Neural progenitor cell (in vitro differentiated cells): ENCODE results near the gene LCAT. TPM values are rescaled to one million over a fixed set of nuclear protein-coding genes. Genes with fewer than 3 reads are reported as not detected.

Experiments
- DNase-seq: peaks from one replicate; pipeline ENCODE4 v3.0.0-alpha.2; 2016; ENCODE audit warnings: low spot score
- H2AFZ ChIP-seq: fragments of 200-600 bp; sonication (generic); replicated peaks from 2 replicates; pipeline ENCODE4 v1.6.1; 2016; ENCODE audit warnings: antibody characterized with exemption
- H3F3A ChIP-seq: fragments of 200-600 bp; sonication (generic); 2 replicates; pipeline ENCODE4 v1.6.1; 2016; ENCODE audit warnings: antibody characterized with exemption, low read depth
- H3K27ac ChIP-seq: fragments of 200-600 bp; sonication (generic); 2 replicates; pipeline ENCODE4 v1.5.1; 2016; ENCODE audit warnings: mild to moderate bottlenecking
- H3K27me3 ChIP-seq: fragments of 200-600 bp; sonication (generic); 2 replicates; pipeline ENCODE4 v1.6.1; 2016; ENCODE audit warnings: mild to moderate bottlenecking, moderate library complexity
- H3K36me3 ChIP-seq: fragments of 200-600 bp; sonication (generic); 2 replicates; pipeline ENCODE4 v1.5.1; 2016
- H3K4me1 ChIP-seq: fragments of 200-600 bp; sonication (generic); 2 replicates; pipeline ENCODE4 v1.6.1; 2016; ENCODE audit warnings: mixed run types
- H3K4me2 ChIP-seq: fragments of 200-600 bp; sonication (generic); 2 replicates; pipeline ENCODE4 v1.6.1; 2016
- H3K4me3 ChIP-seq: fragments of 200-600 bp; sonication (generic); 2 replicates; pipeline ENCODE4 v1.5.1; 2016
- H3K79me2 ChIP-seq: fragments of 200-600 bp; sonication (generic); 2 replicates; pipeline ENCODE4 v1.6.1; 2016; ENCODE audit warnings: low read depth
- H3K9ac ChIP-seq: fragments of 200-600 bp; sonication (generic); 2 replicates; pipeline ENCODE4 v1.6.1; 2016
- H3K9me3 ChIP-seq: fragments of 200-600 bp; sonication (generic); 2 replicates; pipeline ENCODE4 v1.5.1; 2016; ENCODE audit warnings: low read depth
- H4K20me1 ChIP-seq: fragments of 200-600 bp; sonication (generic); 2 replicates; pipeline ENCODE4 v1.6.1; 2016; ENCODE audit warnings: low read depth
- H3K27ac Mint-ChIP-seq: 3 replicates; pipeline ENCODE4 v1.8.0; 2021; ENCODE audit warnings: mixed read lengths
- H3K27me3 Mint-ChIP-seq: 2 replicates; pipeline ENCODE4 v1.8.0; 2022; ENCODE audit warnings: low read depth, mild to moderate bottlenecking, inconsistent platforms, moderate library complexity, mixed read lengths; ENCODE audit not compliant: insufficient read depth
- H3K36me3 Mint-ChIP-seq: 3 replicates; pipeline ENCODE4 v1.8.0; 2021; ENCODE audit warnings: mixed read lengths
- H3K4me1 Mint-ChIP-seq: 3 replicates; pipeline ENCODE4 v1.8.0; 2021; ENCODE audit warnings: mixed read lengths
- H3K4me3 Mint-ChIP-seq: 3 replicates; pipeline ENCODE4 v1.8.0; 2021; ENCODE audit warnings: mild to moderate bottlenecking, moderate library complexity, mixed read lengths
- H3K9me3 Mint-ChIP-seq: 3 replicates; pipeline ENCODE4 v1.8.0; 2020; ENCODE audit warnings: mixed read lengths
- EZH2 ChIP-seq: fragments of 200-600 bp; sonication (generic); IDR thresholded peaks from 2 replicates; pipeline ENCODE4 v1.6.1; 2017; ENCODE audit warnings: antibody characterized with exemption, mild to moderate bottlenecking, moderate library complexity
- EZH2phosphoT487 ChIP-seq: fragments of 200-600 bp; sonication (generic); IDR thresholded peaks from 2 replicates; pipeline ENCODE4 v1.6.1; 2017; ENCODE audit warnings: antibody characterized with exemption
- total RNA-seq: library from RNA; depleted of rRNA; stranded (reverse); fragments of >200 nt; gene quantifications from 2 replicates; pipeline ENCODE4 v1.2.3, GENCODE V29; 2015; ENCODE audit warnings: low replicate concordance
- TF ChIP-seq, protein P1 (sequence below): fragments of 200-600 bp; sonication (generic); IDR thresholded peaks from 2 replicates; pipeline ENCODE4 v1.5.1; 2017; ENCODE audit warnings: antibody characterized with exemption, mild to moderate bottlenecking

Gene LCAT
- total RNA-seq, 1 donor from 2014 or later = 1.5 TPM

DNA sequence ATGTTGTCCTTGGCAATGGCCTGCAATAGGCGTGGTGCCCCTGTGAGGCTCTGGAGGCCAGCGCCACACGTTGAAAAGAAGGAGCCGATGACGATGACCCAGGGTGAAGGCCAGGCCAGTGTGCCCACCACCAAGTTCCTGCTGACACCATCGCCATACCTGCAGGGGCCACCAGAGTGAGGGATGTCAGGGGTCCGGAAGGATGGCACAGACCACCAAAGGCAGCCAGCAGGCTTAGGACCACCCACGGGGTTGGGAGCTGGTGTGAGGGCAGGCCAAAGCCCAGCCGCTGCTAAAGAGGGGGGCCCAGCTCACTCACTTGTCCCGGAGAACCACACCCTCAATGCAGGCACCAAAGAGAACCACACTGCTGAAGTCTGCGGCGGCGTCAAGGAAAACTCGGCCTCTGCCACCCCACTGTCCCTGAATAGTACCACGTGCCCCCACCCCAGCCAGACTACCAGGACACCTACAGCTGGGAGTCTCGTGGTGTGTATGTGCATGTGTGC, 6.5 kb upstream of the LCAT start:
- peaks cover 6% of the 10 kb centered on the region for H3K27me3 Mint-ChIP-seq
- Histone ChIP-seq H3K4me2 (no peak overlapping the region), H4K20me1 (no peaks in the 10 kb centered on the region), H2AFZ (no peak overlapping the region), H3K4me1 (no peaks in the 10 kb centered on the region), H3K27me3 (no peaks in the 10 kb centered on the region), H3F3A (no peaks in the 10 kb centered on the region), H3K27ac (no peak overlapping the region), H3K36me3 (no peaks in the 10 kb centered on the region), H3K9me3 (no peaks in the 10 kb centered on the region), H3K4me3 (no peak overlapping the region), H3K79me2 (no peaks in the 10 kb centered on the region), H3K9ac (no peak overlapping the region)
- H3K36me3 Mint-ChIP-seq = no peaks in the 10 kb centered on the region
- no peak for TF ChIP-seq EZH2phosphoT487
- TF ChIP-seq, protein P1, sequence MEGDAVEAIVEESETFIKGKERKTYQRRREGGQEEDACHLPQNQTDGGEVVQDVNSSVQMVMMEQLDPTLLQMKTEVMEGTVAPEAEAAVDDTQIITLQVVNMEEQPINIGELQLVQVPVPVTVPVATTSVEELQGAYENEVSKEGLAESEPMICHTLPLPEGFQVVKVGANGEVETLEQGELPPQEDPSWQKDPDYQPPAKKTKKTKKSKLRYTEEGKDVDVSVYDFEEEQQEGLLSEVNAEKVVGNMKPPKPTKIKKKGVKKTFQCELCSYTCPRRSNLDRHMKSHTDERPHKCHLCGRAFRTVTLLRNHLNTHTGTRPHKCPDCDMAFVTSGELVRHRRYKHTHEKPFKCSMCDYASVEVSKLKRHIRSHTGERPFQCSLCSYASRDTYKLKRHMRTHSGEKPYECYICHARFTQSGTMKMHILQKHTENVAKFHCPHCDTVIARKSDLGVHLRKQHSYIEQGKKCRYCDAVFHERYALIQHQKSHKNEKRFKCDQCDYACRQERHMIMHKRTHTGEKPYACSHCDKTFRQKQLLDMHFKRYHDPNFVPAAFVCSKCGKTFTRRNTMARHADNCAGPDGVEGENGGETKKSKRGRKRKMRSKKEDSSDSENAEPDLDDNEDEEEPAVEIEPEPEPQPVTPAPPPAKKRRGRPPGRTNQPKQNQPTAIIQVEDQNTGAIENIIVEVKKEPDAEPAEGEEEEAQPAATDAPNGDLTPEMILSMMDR = no peak
- TF ChIP-seq EZH2 = no peak
- H3K9me3 Mint-ChIP-seq = no peaks in the 10 kb centered on the region
- DNase-seq = no peak
- H3K4me1 Mint-ChIP-seq = no peaks in the 10 kb centered on the region
- no peak overlapping the region for H3K27ac Mint-ChIP-seq
- H3K4me3 Mint-ChIP-seq = no peak overlapping the region

DNA sequence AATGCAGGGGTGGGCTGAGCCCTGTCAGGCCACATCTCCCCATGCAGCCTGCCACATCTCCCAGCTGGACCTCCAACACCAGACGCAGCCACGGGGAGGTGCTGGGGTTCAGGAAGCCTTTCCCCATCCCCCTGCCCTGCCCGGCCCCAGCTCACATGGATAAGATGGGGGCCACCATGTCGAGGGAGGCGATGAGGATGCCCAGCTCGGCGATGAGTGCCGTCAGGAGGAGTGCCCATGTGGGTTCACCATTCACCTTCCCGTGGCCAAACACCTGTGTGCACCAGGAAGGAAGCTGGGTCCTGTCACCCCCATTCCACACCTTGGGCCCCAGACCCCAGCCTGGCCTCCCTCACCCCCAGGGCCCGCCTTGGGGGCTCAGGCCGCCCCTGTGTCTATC, 5.7 kb upstream of the LCAT start:
- Histone ChIP-seq H3K79me2 (no peaks in the 10 kb centered on the region), H4K20me1 (peaks cover 2% of the 10 kb centered on the region), H3K4me1 (peaks cover 2% of the 10 kb centered on the region), H3K9me3 (no peaks in the 10 kb centered on the region), H3K27ac (no peak overlapping the region), H3K27me3 (no peaks in the 10 kb centered on the region), H3K4me2 (no peak overlapping the region), H2AFZ (no peak overlapping the region), H3K9ac (no peak overlapping the region), H3K4me3 (no peak overlapping the region), H3K36me3 (no peaks in the 10 kb centered on the region), H3F3A (no peaks in the 10 kb centered on the region)
- H3K9me3 Mint-ChIP-seq = no peaks in the 10 kb centered on the region
- no peak for DNase-seq
- TF ChIP-seq, protein P1 = no peak
- no peak for TF ChIP-seq EZH2phosphoT487
- H3K4me1 Mint-ChIP-seq = peaks cover 3% of the 10 kb centered on the region
- no peak overlapping the region for H3K27ac Mint-ChIP-seq
- peaks cover 8% of the 10 kb centered on the region for H3K27me3 Mint-ChIP-seq
- no peak overlapping the region for H3K4me3 Mint-ChIP-seq
- no peaks in the 10 kb centered on the region for H3K36me3 Mint-ChIP-seq

DNA sequence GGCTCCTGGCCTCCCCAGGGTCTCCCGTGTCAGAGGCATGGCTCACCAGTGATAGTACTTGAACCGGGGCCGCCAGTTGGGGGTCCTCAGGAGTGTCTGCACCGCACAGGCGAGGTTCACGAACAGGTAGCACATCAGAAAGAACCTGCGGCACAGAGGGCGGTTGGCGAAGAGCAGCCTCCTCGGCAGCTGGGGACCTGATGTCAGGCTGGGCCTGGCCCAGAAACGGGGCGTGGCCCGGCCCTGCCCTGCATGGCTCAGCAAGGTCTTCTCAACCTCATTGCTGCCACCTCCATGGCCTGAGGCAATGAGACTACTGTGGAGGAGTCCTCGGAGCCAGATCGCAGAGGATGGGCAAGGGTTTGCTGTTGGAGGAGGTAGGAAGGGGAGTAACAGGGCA, 4.1 kb upstream of the LCAT start:
- H3K27me3 Mint-ChIP-seq = peaks cover 8% of the 10 kb centered on the region
- Histone ChIP-seq H3F3A (peaks cover 14% of the 10 kb centered on the region), H3K9ac (no peak overlapping the region), H3K27ac (no peak overlapping the region), H3K36me3 (no peaks in the 10 kb centered on the region), H4K20me1 (peaks cover 17% of the 10 kb centered on the region), H3K9me3 (no peaks in the 10 kb centered on the region), H3K4me3 (no peak overlapping the region), H2AFZ (no peak overlapping the region), H3K27me3 (no peaks in the 10 kb centered on the region), H3K4me2 (no peak overlapping the region), H3K4me1 (peaks cover 16% of the 10 kb centered on the region), H3K79me2 (no peaks in the 10 kb centered on the region)
- H3K36me3 Mint-ChIP-seq = no peaks in the 10 kb centered on the region
- H3K27ac Mint-ChIP-seq = peak overlapping the region; percentile 20
- H3K4me1 Mint-ChIP-seq = peaks cover 14% of the 10 kb centered on the region
- no peak overlapping the region for H3K4me3 Mint-ChIP-seq
- TF ChIP-seq EZH2phosphoT487 (no peak), EZH2 (no peak)
- TF ChIP-seq, protein P1 = no peak
- no peaks in the 10 kb centered on the region for H3K9me3 Mint-ChIP-seq
- DNase-seq = no peak
